Ramos (cell line): Measurements from ENCODE around the gene VARS1.
"Not testable (repeated sequence)": the region's sequence is repeated elsewhere in the genome, so short reads cannot be mapped to it uniquely, and the experiment has no call there.

Experiments
- in situ Hi-C: fragments of 300-500 bp; cut with MboI; formaldehyde crosslinking; loops from one replicate; pipeline ENCODE4 v1.14.3; 2022; ENCODE audit warnings: low sequenced_read_pairs; ENCODE audit not compliant: unreplicated experiment

VARS1 gene

GRCh38 chr6:31795616-31796298, at the start of gene VARS1:
Gene VARS1 (minus strand): TSS chr6:31795752. CDS start chr6:31795217, 535 bp downstream.
- in situ Hi-C loops, result no loop called here

- in situ Hi-C loops, result no loop called here
Observed at GRCh38 chr6:31844507-31844906, 49.0 kb upstream of the VARS1 start.

GRCh38 chr6:31842053-31842452, 46.5 kb upstream of the VARS1 start:
- in situ Hi-C loops, result no loop called here

- in situ Hi-C loops, result not testable (repeated sequence)
Observed at GRCh38 chr6:31839779-31840126, 44.2 kb upstream of the VARS1 start.

GRCh38 chr6:31838968-31839367, 43.4 kb upstream of the VARS1 start:
- in situ Hi-C loops, result no loop called here

GRCh38 chr6:31838114-31838553, 42.6 kb upstream of the VARS1 start:
- in situ Hi-C loops, result not testable (repeated sequence)

- in situ Hi-C loops, result no loop called here
Observed at GRCh38 chr6:31837369-31838113, 42.0 kb upstream of the VARS1 start.

GRCh38 chr6:31836474-31837368, 41.2 kb upstream of the VARS1 start:
- in situ Hi-C loops, result no loop called here

GRCh38 chr6:31836047-31836473, 40.5 kb upstream of the VARS1 start:
- in situ Hi-C loops, result no loop called here

- in situ Hi-C loops, result no loop called here
Observed at GRCh38 chr6:31834367-31835250, 39.1 kb upstream of the VARS1 start.

- in situ Hi-C loops, result no loop called here
Observed at GRCh38 chr6:31831350-31832215, 36.0 kb upstream of the VARS1 start.

GRCh38 chr6:31830886-31831335, 35.4 kb upstream of the VARS1 start:
- in situ Hi-C loops, result no loop called here

GRCh38 chr6:31829633-31830283, 34.2 kb upstream of the VARS1 start:
- in situ Hi-C loops, result no loop called here

- in situ Hi-C loops, result no loop called here
Observed at GRCh38 chr6:31827286-31828079, 31.9 kb upstream of the VARS1 start, which contains the start of gene HSPA1B. Gene HSPA1B (plus strand): TSS chr6:31827738. CDS start chr6:31827951, 213 bp downstream.

GRCh38 chr6:31826793-31827285, 31.3 kb upstream of the VARS1 start:
- in situ Hi-C loops, result no loop called here

- in situ Hi-C loops, result no loop called here
Observed at GRCh38 chr6:31825553-31825952, 30.0 kb upstream of the VARS1 start.

- in situ Hi-C loops, result not testable (repeated sequence)
Observed at GRCh38 chr6:31823592-31824196, 28.1 kb upstream of the VARS1 start.
